ENCODE data around the gene CLASP2.
A peak's percentile ranks its signal among the peaks of the same experiment; 100 is the strongest.
"Not testable (repeated sequence)": the region's sequence is repeated elsewhere in the genome, so short reads cannot be mapped to it uniquely, and the experiment has no call there.

Gene CLASP2

DNA sequence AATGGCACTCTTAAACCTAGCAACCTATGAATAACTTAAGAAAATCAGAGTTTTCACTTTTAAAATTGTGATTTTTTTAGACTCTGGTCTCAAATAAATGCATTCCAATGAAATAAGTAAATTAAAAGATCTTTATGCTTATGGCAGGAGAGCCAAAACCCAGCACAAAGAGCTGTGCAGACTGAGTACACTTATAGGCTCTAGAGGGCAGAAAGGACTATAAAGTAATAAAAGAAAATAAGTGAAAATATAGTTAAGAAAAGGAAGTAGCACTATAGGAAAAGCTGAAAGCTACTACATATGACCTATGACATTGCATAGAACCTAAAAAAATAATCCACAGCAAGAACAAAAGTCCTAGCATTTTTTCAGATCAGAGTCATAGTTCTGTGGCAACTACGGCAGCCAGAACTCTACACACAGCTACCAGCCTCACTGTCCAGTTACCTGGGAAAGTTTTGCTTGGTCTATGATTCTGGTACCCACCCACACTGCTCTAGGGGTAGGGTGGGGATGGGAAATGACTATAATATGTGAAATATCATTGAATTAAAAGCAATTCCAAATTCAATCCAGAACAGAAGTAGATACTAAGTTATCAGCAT, 30.5 kb downstream of the CLASP2 start:
- peak; percentile 63 for DNase-seq (ENCODE audit: low read depth)

DNA sequence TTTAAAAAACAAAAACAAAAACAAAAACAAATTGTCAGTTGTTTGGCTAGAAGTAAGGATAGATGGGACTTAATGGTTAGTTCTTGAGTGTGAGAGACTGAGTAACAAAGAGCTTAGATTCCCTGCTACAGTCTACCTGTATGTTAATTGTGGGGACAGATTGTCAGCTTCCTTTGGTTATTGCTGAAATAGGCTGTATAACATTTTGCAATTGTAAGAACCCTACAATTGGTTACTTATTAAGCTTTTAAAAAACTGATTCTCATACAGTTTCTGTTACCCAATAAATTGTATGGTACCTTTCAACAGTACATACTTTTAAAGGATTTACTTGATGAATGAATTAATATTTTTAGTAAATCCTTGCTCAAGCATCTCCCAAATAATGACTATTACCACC, 35.3 kb downstream of the CLASP2 start:
- DNase-seq (ENCODE audit: low read depth): no peak

DNA sequence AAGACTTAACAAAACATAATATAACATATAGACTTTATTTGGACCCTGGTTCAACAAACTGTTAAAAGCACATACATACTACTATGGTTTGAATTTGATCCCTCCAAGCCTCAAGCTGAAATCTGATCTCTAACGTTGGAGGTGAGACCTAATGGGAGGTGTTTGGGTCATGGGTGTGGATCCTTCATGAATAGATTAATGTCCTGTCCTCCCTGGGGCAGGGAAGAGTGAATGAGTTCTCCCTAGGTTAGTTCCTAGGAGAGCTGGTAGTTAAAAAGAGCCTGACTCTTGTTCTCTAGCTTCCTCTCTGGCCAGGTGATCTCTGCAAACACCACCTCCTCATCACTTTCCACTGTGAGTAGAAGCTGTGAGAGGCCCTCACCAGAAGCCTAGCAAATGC, 36.4 kb downstream of the CLASP2 start:
- DNase-seq (ENCODE audit: low read depth): no peak

DNA sequence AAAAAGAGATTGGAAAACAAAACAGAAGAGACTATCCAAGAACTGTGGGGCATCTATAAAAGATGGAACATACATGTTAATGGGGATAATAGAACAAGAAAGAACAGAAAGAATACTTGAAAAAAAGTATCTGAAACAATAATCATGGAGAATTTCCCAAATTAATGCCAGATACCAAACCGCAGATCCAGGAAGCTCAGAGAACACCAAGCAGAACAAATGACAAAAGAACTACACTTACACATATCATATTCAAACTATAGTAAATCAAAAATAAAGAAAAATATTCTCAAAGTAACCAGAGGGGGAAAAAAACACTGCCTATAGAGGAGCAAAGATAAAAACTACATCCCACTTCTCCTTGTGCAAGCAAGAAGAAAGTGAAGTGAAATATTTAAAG, 40.0 kb downstream of the CLASP2 start:
- DNase-seq (ENCODE audit: low read depth): no peak

DNA sequence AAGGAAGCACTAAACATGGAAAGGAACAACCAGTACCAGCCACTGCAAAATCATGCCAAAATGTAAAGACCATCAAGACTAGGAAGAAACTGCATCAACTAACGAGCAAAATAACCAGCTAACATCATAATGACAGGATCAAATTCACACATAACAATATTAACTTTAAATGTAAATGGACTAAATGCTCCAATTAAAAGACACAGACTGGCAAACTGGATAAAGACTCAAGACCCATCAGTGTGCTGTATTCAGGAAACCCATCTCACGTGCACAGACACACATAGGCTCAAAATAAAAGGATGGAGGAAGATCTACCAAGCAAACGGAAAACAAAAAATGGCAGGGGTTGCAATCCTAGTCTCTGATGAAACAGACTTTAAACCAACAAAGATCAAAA, 44.6 kb downstream of the CLASP2 start:
- DNase-seq (ENCODE audit: low read depth): not testable (repeated sequence)

DNA sequence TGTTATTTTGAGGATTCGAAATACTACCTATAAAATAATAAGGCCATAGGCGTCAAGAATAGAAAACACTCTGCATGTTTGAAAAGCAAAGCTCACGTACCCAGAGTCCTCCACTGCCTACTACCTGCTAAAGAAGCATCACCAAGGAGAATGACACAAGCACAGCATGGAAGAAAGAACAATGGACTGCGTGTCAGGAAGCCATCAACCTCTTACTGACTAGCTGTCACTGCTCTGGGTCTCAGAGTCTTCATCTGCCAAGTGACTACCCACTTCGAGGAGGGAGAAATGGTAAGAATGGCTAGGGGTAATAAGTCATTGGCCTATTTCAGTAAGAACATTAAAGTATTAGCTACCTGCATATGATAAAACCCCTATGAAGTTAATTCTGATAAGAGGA, 49.4 kb downstream of the CLASP2 start:
- no peak for DNase-seq (ENCODE audit: low read depth)

DNA sequence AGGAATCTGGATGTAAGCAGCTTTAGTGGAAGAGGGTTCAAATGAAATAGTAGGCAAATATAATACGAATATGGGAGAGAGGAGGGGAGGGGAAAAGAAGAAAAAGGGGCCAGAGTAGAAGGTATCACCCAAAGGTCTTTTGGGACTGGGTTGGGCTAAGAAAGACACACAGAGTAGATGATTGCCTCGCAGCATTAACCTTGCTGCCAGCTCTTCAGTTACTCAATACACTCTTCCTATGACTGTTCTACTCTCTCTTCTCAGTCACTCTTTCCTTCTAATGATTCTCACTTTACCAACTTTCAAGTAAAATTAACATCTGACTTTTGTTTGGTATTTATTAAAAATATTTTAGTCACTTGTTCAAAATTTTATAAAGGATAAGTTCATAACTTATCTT, 52.8 kb downstream of the CLASP2 start:
- DNase-seq (ENCODE audit: low read depth): peak; percentile 6

DNA sequence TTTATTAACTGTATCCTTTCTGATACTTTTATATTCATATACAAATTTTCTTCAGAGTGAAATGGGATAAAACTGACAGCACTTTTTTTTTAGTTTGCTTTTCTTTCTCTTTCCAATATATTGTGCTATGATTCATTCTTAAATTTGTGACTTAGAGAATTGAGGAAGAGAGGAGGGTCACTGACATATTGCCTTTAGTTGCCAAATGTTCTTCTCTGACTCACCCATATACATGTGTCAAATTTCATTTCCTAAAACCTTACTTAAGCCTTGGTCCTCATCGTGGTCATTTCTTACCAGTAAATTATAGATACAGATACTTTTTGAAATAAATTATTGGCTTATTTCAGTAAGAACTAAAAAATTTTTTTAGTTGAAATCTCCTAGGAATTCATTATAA, 53.9 kb downstream of the CLASP2 start:
- peak; percentile 87 for DNase-seq (ENCODE audit: low read depth)

DNA sequence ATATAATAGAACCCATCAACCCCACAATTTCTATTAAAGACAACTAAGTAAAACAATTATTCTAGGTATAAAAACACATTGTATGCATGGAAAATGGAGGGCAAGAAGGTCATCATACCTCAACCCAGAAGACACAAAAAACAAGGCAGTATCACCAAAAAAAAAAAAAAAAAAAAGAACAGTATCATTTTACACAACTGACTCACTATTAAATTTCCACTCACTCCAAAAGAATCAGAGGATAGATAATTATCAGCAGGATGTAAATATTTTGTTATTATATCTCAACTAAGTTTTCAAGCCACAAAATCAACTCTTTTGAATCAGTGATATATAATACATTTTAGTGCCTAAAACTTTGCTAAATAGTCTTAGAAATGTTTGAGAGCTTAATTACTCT, 55.0 kb downstream of the CLASP2 start:
- DNase-seq (ENCODE audit: low read depth): peak; percentile 50

DNA sequence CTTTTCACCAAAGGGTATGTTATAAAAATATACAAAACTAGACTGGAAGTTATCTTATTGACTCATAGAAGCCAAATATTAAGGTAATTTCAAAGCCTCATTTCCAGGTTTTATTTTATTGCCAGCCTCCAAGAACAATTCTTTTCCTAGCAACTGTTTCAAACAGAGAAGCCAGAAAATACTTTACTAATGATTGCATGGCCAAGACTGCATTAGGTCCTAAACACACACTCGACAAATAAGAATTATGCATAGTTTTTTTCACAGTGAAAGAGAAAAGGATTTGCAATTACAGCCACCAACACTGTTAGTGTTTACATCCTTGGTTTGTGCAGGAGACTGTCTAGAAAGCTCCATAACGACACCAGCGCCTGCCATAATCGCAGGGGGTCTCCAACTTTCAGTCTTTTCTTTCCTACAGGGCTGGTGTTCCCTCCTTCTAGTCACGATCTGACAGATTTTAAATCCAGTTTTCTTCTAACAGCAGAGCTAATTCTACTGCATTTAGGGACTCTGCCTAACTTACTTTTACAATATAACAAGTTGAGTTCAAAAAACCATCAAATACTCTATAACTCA, 58.1 kb downstream of the CLASP2 start:
- DNase-seq (ENCODE audit: low read depth): no peak

DNA sequence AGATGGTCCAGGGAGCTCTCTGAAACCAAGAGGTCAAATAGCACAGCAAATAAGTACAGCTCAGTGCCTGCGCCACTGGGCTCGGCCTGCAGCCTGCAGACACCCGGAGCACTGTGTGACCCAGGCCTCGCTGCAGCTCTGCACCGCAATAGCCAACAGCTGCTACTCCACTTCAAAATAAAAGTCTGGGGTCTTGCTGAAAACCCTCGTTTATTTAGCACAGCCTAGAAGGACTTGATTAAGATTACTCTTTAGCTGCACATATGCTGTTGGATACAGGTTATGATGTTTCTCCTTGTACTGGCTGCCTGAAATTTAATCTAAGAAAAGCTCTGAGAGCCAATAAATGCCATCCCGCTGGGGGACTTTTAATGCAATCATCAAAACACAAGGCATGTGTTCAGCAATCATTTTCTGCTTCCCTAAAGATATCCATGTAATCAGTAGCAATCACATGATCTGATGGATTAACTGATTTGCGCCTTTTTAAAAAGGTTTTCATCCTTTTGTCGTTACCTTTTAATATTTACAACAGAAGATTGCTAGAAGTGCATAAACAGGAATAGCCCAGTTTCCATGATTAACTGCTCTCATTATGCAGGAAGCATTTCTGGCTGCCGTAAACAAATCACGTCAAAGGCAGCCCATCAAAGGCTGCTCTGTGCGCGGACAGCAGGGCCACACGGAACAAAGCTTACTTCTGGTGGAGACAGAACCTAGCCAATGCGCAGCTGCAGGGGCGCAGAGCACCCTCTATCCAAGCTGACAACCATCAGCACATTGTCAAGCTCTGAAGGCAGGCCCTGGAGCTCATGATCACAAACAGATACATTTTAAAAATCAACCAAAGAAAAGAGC, 58.8 kb downstream of the CLASP2 start:
- peak; percentile 84 for DNase-seq (ENCODE audit: low read depth)

DNA sequence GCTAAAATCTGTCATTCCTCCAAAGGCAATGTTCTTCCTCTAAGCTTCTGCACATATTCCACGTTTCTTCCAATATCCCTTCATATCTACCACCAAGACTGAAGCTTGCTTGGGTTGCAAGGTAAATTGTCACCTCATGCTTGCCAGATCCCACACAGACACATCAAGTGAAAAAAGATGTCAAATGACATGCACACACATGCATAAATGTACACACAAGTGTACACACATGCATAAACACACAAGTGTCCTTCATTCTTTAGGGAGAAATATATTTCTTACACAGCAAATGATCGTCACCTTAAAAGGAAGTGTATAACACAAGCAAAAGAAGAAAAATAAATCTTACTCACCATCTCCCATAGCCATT, 59.4 kb downstream of the CLASP2 start:
- DNase-seq (ENCODE audit: low read depth): no peak

DNA sequence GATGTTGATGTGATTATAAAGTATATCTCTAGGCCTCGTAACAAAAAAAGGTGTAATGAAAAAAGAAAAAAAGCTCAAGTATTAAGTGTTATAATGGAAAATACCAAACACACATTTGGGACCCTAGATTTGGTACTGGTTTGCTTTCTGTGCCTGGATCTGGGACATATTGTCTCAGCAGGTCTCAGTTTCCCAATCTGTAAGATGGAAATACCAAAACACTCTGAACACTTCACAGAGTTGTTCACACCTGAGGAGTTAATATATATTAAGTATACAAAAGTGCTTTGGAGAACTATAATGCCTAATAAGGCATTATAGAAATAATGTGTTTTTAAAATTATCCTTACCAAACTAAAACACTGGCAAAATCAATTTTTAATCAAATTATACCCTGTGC, 60.0 kb downstream of the CLASP2 start:
- no peak for DNase-seq (ENCODE audit: low read depth)

DNA sequence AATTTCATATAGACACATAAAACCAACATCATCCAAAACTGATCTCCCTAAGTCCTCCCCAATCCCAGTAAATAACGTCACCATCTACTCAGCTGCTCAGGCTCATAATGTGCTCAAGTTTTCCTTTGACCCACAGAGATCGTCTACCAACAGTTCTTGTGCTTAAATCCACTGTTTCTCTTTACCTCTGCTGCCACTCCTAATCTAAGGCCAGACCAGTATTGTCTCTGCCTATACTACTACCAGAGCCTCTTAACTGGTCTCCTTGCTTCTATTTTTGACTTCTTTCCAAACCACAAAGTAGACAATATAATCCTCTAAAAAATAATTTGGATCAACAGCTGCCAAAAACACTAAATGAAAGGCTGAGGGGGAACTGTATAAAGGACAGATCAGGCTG, 65.3 kb downstream of the CLASP2 start:
- no peak for DNase-seq (ENCODE audit: low read depth)

DNA sequence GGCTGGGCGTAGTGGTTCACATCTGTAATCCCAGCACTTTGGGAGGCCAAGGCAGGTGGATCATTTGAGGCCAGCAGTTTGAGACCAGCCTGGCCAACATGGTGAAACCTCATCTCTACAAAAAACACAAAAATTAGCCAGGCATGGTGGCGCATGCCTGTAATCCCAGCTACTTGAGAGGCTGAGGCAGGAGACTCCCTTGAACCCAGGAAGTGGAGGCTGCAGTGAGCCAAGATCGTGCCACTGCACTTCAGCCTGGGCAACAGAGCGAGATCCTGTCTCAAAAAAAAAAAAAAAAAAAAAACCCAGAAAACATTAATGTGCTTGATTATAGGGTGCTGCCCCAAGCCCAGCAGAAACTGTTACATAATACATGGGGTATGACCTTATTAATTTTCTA, 67.0 kb downstream of the CLASP2 start:
- DNase-seq (ENCODE audit: low read depth): not testable (repeated sequence)

DNA sequence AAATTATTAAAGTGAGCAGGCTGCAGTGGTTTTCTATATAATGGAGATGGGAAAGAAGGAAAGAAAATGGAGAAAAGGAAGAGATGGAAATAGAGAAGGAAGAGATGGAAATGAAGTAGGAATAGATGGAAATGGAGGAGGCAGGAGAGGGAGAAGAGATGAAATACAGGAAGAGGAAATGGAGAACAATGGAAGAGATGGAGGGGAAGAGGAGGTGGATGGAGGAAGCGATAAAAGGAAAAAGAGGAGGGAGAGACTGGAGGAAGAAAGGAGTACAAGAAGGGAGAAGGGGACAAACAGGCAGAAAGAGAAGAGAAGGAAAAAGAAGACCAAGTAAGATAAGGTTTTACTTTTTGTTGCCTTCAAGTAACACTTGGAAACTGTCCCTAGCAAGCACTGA, 67.6 kb downstream of the CLASP2 start:
- DNase-seq (ENCODE audit: low read depth): no peak

DNA sequence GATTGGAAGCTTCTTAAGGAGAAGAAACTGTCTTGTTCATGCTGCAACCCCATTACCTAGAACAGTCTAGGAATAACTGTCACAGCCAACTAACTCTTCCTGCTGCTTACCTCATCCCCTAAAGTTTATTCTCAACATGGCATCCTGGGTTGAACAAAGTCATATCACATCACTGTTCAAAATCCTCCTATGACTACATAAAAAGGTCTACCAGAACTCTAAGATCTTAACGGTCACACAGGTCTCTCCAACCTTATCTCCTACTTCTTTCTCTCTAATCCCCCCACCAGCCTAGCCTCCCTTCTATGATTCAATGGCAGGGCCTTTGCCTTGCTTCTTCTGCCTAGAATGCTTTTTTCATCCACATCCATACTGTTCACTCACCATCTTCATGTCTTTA, 69.3 kb downstream of the CLASP2 start:
- no peak for DNase-seq (ENCODE audit: low read depth)

DNA sequence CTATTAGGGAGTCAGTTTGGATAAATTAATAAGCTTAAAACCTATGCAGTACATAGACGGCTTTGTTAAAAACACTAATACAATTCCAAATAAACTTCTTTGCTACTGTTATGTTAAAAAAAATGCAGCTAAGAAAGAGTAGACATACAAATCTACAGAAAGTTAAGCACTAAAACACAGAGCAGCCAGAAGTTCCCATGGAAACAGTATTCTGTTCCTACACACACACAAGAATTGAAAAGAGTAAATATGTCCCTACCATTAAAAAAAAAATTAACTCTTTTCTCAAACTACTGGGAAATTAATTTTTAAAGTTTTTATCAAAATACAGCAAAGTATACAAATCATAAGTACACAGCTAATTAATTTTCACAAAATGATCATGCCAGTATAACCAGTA, 71.6 kb downstream of the CLASP2 start:
- no peak for DNase-seq (ENCODE audit: low read depth)

DNA sequence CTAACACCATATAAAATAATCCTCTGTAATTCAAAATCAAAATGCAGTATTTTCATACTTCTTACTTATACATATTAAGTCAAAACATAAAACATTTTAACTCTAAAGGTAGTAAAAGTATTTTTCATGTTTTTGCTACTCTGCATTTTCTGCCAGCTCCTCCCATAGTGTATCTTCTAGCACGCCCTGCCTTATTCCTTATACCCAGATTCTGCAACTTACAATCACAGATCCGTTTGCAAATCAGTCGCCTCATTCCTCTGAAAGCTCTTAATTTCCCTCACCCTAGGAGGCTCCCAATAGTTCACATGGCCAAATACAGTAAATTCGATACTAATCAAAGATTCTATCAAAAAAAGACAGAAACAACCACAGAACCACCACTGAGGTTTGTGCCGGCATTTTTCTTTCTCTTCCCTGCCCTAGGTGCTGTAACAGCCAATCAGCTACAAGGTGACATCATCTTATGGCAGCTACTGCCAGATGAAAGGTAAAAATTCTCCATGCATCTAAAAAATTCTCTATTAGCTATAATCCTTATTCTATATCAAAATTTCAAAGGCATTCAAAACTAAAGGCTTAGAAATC, 72.9 kb downstream of the CLASP2 start:
- no peak for DNase-seq (ENCODE audit: low read depth)

DNA sequence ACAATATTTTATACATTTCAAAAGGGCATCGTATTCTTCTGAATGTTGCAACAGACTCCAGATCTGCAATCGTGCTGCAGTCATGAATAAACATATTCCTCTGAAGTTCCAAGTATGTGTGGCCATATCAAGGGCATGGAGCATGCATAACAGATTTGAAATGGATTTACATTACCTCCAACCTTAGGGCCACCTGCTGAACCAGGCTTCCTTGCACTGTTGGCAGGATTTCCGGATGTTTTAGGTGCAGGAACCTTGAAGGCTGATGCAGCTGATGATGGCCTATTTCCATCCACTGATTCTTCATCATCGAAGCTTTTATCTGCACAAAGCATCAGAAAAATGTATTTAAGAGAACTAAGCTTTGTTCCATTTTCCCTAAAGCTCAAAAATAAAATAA, 73.5 kb downstream of the CLASP2 start:
- no peak for DNase-seq (ENCODE audit: low read depth)

DNA sequence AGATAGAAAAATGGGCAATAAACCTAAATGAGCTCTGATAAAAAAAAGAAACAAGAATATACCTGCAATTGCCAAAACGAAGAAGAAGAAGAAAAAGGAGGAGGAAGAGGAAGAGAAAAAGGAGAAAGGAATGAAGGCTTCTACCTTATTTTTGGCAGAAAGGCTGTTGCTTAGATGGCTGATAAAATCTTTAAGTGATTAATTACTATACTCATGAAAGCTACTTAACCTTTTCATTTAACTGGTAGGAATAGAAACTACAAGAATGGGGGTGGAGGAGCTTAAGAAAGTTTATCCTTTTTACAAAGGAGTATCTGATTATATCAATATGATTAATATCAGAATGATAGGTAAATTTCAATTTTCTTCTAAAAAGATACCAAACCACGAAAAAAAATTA, 75.2 kb downstream of the CLASP2 start:
- no peak for DNase-seq (ENCODE audit: low read depth)

DNA sequence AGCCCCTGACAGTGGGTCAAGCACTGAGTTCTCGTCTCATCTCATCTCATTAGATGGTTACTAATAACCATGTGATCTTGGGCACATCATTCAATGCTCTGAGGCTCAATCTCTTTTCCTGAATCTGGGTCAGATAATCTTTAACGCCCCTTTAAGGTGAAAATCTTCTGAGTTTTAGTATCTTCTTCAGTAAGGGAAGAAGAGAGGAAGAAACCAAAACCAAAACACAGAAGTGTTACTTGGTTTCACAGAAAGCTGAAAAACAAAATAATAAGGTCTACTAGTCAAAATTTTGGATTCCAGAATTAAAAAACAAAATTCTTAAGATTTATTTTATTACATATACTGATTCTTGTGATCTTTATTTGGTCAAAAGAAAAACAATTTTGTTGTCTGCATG, 78.2 kb downstream of the CLASP2 start:
- no peak for DNase-seq (ENCODE audit: low read depth)

DNA sequence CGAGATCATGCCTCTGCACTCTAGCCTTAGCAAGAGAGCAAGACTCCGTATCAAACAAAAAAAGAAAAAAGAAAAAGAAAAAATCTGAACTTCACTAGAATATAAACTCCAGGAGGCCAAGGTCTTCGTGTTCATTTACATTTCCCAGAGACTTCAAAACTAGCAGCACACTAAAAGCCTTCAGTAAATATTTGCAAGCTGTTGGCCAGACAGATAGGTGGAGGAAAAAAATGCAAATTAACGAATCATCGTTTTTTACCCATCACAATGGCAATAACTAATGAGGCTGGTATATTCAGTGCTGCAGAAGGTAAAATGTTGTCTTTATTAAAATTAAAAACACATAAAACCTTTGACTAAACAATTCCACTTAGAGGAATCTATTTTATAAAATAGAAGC, 80.6 kb downstream of the CLASP2 start:
- DNase-seq (ENCODE audit: low read depth): no peak
